HG03521 (cell line): ENCODE data around the gene SARS1.
"Not testable (repeated sequence)": the region's sequence is repeated elsewhere in the genome, so short reads cannot be mapped to it uniquely, and the experiment has no call there.

ENCODE experiments used
- ATAC-seq: cut with Tn5 transposase; IDR thresholded peaks from one replicate; pipeline ENCODE4 v1.9.1; 2021; ENCODE audit warnings: mild to moderate bottlenecking, moderate library complexity; ENCODE audit not compliant: unreplicated experiment

The SARS1 gene

GRCh38 chr1:109272831-109273547, 59.3 kb downstream of the SARS1 start:
- no peak for ATAC-seq

GRCh38 chr1:109273570-109274288, 60.0 kb downstream of the SARS1 start:
- ATAC-seq = no peak

GRCh38 chr1:109274533-109275476, 61.1 kb downstream of the SARS1 start:
- ATAC-seq = no peak

DNA sequence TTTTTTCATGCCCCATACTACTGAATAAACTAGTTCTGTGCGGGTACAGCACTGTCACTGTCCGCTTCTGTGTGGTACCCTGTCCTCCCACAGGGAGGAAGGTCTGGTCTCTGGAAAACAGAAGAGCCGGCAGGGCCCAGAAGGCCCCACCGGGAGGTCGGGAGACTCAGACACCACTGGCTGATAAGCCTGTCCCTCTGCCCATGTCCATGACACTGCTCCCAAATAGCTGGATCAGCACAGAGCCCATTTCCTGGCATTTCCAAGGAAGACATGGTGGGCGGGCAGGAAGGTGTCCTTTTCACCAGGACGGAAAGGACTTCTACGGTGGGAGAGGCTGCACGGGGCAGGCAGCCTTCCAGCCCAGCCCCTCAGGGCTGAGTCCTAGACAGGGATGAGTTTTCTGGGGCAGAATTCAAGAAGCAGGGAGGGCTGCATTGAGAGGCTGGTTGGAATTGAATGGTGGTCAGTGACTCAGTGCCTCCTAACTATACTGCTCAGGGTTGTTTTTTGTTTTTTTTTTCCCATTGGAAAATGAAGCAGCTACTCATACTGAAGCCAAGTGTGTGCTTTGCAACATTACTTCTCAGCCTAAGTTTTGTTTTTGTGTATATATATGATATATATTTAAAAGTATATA, 62.1 kb downstream of the SARS1 start:
- no peak for ATAC-seq

DNA sequence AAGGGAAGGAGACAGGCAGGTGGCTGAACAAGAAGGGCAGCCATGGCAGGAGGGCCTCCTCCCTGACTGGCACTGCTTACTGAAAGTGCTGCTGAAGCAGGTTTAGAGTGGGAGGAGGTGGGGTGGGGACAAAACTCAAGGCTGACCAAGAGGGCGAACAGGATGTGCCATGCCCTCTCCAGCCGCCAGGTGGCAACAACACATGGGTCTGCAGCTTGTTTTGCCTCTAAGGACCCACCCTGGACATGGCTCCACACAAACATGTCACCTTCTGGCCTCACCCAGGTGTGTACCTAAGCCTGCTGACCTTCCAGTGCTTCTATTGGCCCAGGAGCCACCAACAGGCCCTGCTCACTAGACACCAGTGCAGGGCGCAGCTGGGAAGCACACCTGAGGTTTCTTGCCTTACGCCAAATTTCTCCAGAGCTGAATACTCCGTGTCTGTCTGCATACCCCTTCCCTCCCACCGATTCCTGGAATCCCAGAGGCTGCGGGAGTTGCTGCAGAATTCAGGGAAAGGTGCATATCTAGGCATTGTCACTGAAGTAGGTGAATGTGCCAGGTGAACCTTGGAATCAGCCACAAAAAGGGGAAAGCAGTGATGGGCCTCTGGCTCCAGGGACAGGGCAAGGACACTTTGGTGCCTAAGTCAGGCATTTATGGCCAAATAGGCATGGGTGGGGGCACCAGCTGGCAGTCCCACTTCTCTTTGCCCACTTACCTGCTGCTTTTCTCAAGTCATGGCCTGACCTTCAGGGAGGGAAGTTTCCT, 63.9 kb downstream of the SARS1 start:
- ATAC-seq = peak; percentile 81

GRCh38 chr1:109279615-109280278, 66.0 kb downstream of the SARS1 start:
- ATAC-seq = no peak

DNA sequence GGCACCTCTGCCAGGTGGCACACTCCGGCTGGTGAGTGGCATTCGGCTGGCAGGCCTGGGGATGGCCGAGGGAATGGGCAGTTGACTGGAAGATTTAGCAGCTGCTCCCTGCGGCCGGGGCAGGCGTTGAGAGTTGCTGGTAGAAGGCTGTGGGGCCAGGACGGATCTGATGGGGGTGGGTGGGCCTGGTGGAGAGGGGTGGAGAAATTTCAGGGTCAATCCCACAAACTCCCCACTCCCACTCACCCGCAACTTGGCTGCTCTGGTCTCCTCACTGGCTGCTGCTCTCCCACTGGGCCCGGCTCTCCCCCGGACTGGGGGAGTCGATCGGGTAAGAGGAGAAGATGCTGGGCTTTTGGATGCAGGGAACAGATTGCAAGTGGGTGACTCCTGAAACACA, 67.1 kb downstream of the SARS1 start:
- no peak for ATAC-seq

GRCh38 chr1:109281680-109282496, 68.2 kb downstream of the SARS1 start:
- ATAC-seq = no peak

DNA sequence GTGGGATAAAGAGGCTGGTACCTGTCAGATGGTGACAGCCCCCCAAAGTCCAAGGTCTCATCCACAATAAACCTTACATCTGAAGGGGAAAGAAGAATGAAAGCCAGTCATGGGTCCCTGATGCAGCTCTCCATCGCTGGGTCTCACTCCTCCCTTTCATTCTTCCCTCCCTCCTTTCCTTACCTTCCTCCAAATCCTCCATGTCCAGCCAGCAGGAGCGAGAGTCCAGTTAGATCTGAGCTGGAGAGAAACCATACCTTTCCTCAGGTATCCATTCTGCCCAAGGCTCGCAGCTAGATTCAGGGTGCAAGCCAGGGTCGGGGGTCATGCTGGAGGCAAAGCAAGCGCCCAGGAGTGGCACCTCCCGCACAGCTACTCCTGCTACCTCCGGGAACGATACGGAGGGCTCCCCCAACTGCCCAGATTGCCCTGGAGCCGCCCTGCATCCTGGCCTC, 68.8 kb downstream of the SARS1 start:
- no peak for ATAC-seq

GRCh38 chr1:109282952-109283747, 69.4 kb downstream of the SARS1 start, which contains the start of gene PSRC1:
PSRC1 (minus strand) TSS chr1:109283145.
- peak; percentile 83 for ATAC-seq

- peak; percentile 23 for ATAC-seq
These were observed 70.3 kb downstream of the SARS1 start for GRCh38 chr1:109283748-109284600.

DNA sequence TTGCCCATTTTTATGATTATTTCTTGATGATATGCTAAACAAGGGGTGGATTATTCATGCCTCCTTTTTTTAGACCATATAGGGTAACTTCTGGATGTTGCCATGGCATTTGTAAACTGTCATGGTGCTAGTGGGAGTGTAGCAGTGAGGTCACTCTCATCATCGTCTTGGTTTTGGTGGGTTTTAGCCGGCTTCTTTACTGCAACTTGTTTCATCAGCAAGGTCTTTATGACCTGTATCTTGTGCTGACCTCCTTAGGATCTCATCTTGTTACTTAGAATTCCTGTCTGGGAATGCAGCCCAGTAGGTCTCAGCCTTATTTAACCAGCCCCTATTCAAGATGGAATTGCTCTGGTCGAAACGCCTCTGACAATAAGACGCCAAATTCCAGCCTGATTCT, 73.0 kb downstream of the SARS1 start:
- ATAC-seq = not testable (repeated sequence)
